Transverse colon (tissue), 4 donors: ENCODE results near the gene ANTKMT. TPM values are rescaled to one million over a fixed set of nuclear protein-coding genes. Genes with fewer than 3 reads are reported as not detected.
A peak's percentile ranks its signal among the peaks of the same experiment; 100 is the strongest.

Experiments
- DNase-seq: peaks from one replicate; pipeline ENCODE4 v3.0.0-alpha.2; 2019
- H3K27ac ChIP-seq, 4 donors: fragments of 200-600 bp; sonication (generic); 2 replicates each; pipeline ENCODE4 v1.5.1; 2016 to 2018; ENCODE audit warnings: inconsistent platforms in 4 of 4
- H3K27me3 ChIP-seq: fragments of 200-600 bp; sonication (generic); 2 replicates; pipeline ENCODE4 v1.5.1; 2017; ENCODE audit warnings: inconsistent platforms
- H3K36me3 ChIP-seq, 4 donors: fragments of 200-600 bp; sonication (generic); 2 replicates each; pipeline ENCODE4 v1.5.1; 2017 to 2019; ENCODE audit warnings: inconsistent platforms in 4 of 4
- H3K4me1 ChIP-seq, 4 donors: fragments of 200-600 bp; sonication (generic); 2 replicates each; pipeline ENCODE4 v1.5.1; 2017 to 2020; ENCODE audit warnings: inconsistent platforms in 4 of 4
- H3K4me3 ChIP-seq, 4 donors: fragments of 200-600 bp; sonication (generic); 1 replicate in 1 of 4; 2 replicates in 3 of 4; pipeline versions ENCODE4 v1.5.1 to v1.6.1; 2017 to 2019; ENCODE audit warnings: inconsistent platforms in 4 of 4
- H3K9me3 ChIP-seq, 2 donors: fragments of 200-600 bp; sonication (generic); 2 replicates each; pipeline ENCODE4 v1.5.1; 2017 to 2019; ENCODE audit warnings: inconsistent platforms in 2 of 2
- CTCF ChIP-seq, 5 experiments: fragments of 200-600 bp in 3 of 5; fragments of 450-650 bp in 2 of 5; sonication (generic) in 3 of 5; IDR thresholded peaks; 1 replicate in 2 of 5; 2 replicates in 3 of 5; pipeline ENCODE4 v1.5.1; 2016 to 2017; ENCODE audit warnings: antibody characterized with exemption in 5 of 5, inconsistent platforms in 3 of 5, mild to moderate bottlenecking in 2 of 5, moderate library complexity in 1 of 5
- EP300 ChIP-seq: sonication (generic); formaldehyde crosslinking; IDR thresholded peaks from one replicate; pipeline ENCODE4 v1.6.1; 2017; ENCODE audit warnings: antibody characterized with exemption, low read depth
- POLR2A ChIP-seq: fragments of 450-650 bp; IDR thresholded peaks from one replicate; pipeline ENCODE4 v1.6.1; 2016; ENCODE audit warnings: antibody characterized with exemption, mild to moderate bottlenecking, moderate library complexity
- POLR2AphosphoS5 ChIP-seq, 3 donors: sonication (generic); formaldehyde crosslinking; IDR thresholded peaks; one replicate each; pipeline ENCODE4 v1.6.1; 2016; ENCODE audit warnings: antibody characterized with exemption in 3 of 3
- WGBS, 2 donors: methylation state at CpG; one replicate each; pipeline ENCODE4 v1.1.5; 2018; ENCODE audit warnings: low coverage in 1 of 2; 5-methylcytosine and 5-hydroxymethylcytosine counted together
- in situ Hi-C, 4 donors: fragments of 200-750 bp; cut with MboI; loops; one replicate each; pipeline versions ENCODE4 v1.15.0 to v1.15.1; 2017; ENCODE audit warnings: low sequenced_read_pairs in 3 of 4, low pct_ligation_motif_present in 1 of 4, low pct_unique_long_range_greater_than_20kb in 1 of 4
- intact Hi-C: fragments of 100-400 bp; cut with DNase I; formaldehyde crosslinking; loops from one replicate; pipeline ENCODE4 v1.15.1; 2023; ENCODE audit warnings: low total_unique reads
- total RNA-seq, 4 donors: library from RNA; depleted of rRNA; stranded (reverse); fragments of >200 nt; gene quantifications; one replicate each; pipeline ENCODE4 v1.1.0, GENCODE V29; 2016

The ANTKMT gene
- total RNA-seq, 4 donors from 2014 or later, result 19.7 to 53.0 (median 38.2) TPM

GRCh38 chr16:739560-740458 lies 18.9 kb downstream of the ANTKMT start:
- peaks cover 7 to 20% (median 14%) of the 10 kb centered on the region in 4 donors for H3K4me1 ChIP-seq
- intact Hi-C loops (loop anchor here (2.0 kb wide), 1 partner anchor 27 kb away; no protein-coding TSS in a partner anchor), in situ Hi-C loops (no loop called here)
- TF ChIP-seq POLR2AphosphoS5 (IDR thresholded peaks at IDR 0.05), result no peak
- no peak for TF ChIP-seq POLR2A
- TF ChIP-seq CTCF (IDR thresholded peaks at IDR 0.05), result no peak
- TF ChIP-seq EP300, result no peak
- peaks cover 0 to 6% (median 0%) of the 10 kb centered on the region in 4 donors for H3K36me3 ChIP-seq
- no peaks in the 10 kb centered on the region for H3K9me3 ChIP-seq
- H3K27ac ChIP-seq, result peak overlapping the region; percentile 75 to 87 (median 81)
- WGBS, 2 donors, result 43% methylated on average over 35 of the region's 38 CpGs; no CpG with 5 or more reads in 1 of the 2 donors
- H3K4me3 ChIP-seq, result peak overlapping the region; percentile 78 to 86 (median 84)
- H3K27me3 ChIP-seq, result peaks cover 3% of the 10 kb centered on the region
- DNase-seq, result no peak

DNA sequence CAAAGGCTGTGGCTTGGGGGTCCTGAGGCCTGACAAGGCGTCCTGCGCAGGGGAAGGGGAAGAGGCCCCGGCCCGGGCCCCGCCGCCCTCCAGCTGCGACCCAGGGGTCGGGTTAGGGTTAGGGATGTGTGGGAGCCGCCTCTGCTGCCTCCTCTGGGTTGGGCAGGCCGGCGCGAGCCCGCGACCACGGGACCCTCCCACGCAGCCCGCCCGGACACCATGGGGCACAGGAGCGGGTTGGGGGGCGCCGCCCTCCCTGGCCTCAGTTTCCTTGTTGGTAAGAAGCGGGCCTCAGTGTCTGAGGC lies 19.5 kb downstream of the ANTKMT start:
- DNase-seq, result peak; percentile 26
- Histone ChIP-seq H3K4me3 (peak overlapping the region; percentile 78 to 86 (median 84)), H3K4me1 (peaks cover 7 to 20% (median 14%) of the 10 kb centered on the region in 4 donors), H3K27ac (peak overlapping the region; percentile 75 to 87 (median 81)), H3K36me3 (peaks cover 0 to 2% (median 0%) of the 10 kb centered on the region in 4 donors), H3K9me3 (no peaks in the 10 kb centered on the region), H3K27me3 (peaks cover 3% of the 10 kb centered on the region)
- in situ Hi-C loops (no loop called here), intact Hi-C loops (loop anchor here (2.0 kb wide), 1 partner anchor 28 kb away; no protein-coding TSS in a partner anchor)
- 0% methylated on average over 13 of the region's 22 CpGs; no CpG with 5 or more reads in 1 of the 2 donors for WGBS, 2 donors
- TF ChIP-seq CTCF (IDR thresholded peaks at IDR 0.05), result no peak

GRCh38 chr16:740764-741505 lies 20.0 kb downstream of the ANTKMT start, which contains the start of gene CIAO3:
Gene CIAO3 (minus strand): TSS chr16:740997. CDS start chr16:740985, 12 bp downstream.
- H3K9me3 ChIP-seq, result no peaks in the 10 kb centered on the region
- peaks cover 3% of the 10 kb centered on the region for H3K27me3 ChIP-seq
- H3K4me1 ChIP-seq, result peaks cover 7 to 20% (median 14%) of the 10 kb centered on the region in 4 donors
- 2% methylated on average over 61 of the region's 79 CpGs; no CpG with 5 or more reads in 1 of the 2 donors for WGBS, 2 donors
- in situ Hi-C loops (no loop called here), intact Hi-C loops (loop anchor here (2.0 kb wide), 1 partner anchor 28 kb away; no protein-coding TSS in a partner anchor)
- H3K27ac ChIP-seq, result peak within 1 kb of the TSS; percentile 75 to 87 (median 81)
- DNase-seq, result peak; percentile 91
- H3K4me3 ChIP-seq, result peak within 1 kb of the TSS; percentile 78 to 86 (median 84)
- H3K36me3 ChIP-seq, result no peaks in the 10 kb centered on the region
- TF ChIP-seq POLR2A (peak; percentile 83), POLR2AphosphoS5 (IDR thresholded peaks at IDR 0.05) (peak; percentile 95 to 99 (median 99)), CTCF (IDR thresholded peaks at IDR 0.05) (peak; percentile 79 to 99 (median 97)), EP300 (no peak)
